ENCODE measurements around the gene ZBTB11. TPM values are rescaled to one million over a fixed set of nuclear protein-coding genes. Genes with fewer than 3 reads are reported as not detected.

ZBTB11 gene
- 37.6 TPM for total RNA-seq (2013)
- 10 to 100 TPM in 1 of 3 donors, 1 to 10 TPM in 2; 5.1 to 20.2 (median 6.8) TPM for polyA plus RNA-seq
- polyA minus RNA-seq: 31.4 and 38.3 TPM in 2 replicates
- total RNA-seq: 65.0 to 228 (median 133) reads per million in 11 experiments

DNA sequence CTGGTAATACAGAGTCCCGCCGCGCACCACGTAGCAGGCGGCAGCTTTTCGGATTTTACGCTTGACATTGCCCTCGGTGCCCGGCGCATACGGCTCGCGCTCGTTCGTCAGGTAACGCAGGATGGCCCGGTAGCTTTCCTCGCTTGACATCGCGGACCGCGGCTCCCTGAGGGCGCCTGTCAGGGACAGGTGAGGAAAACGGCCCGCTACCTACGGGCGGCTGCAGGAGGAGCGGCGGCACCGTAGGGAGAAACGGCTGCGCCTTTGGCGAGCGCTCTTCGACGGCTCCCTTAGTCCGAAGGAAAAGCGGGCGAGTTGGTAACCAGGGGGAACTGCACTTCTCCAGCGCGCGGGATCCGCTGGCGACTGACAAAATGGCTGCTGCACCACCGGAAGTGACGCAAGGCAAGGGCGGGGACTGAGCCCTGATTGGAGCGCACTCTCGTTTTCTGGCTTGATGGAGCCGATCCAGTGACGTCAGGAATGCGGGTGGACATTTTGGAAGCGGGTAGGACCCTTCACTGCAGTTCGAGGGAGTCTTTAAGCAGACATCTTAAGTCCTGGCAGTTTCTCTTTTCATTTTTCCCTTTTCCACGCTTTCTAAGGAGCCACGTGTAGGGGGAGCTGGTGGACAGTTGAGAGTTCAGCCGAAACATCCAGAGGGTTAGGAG is at the start of gene ZBTB11:
Gene ZBTB11 (minus strand): TSS at position 368 of the 671 bp plus-strand sequence. CDS start 218 bp downstream, at position 150.
- peak within 1 kb of the TSS; percentile 98 to 99 for H3K27ac ChIP-seq (ENCODE audit: low read depth in 1 of 2, low read length in 2 of 2)
- peak within 1 kb of the TSS; percentile 99 for H3K9ac ChIP-seq (ENCODE audit: insufficient read depth, low read length, poor library complexity, severe bottlenecking)
- Mint-ChIP-seq H3K27ac (peak within 1 kb of the TSS; percentile 94 to 99 (median 97)), H3K4me3 (peak within 1 kb of the TSS; percentile 90 to 93), H3K36me3 (peaks cover 24 to 37% of the 10 kb centered on the region in 2 donors), H3K9me3 (no peaks in the 10 kb centered on the region), H3K4me1 (peaks cover 36% of the 10 kb centered on the region), H3K27me3 (ENCODE audit: low read depth in 3 of 3) (peaks cover 0 to 2% (median 0%) of the 10 kb centered on the region in 3 donors)
- peak within 1 kb of the TSS; percentile 87 for H3K4me2 ChIP-seq (replicated peaks; ENCODE audit: extremely low read depth, low read length, poor library complexity, severe bottlenecking)
- peak within 1 kb of the TSS; percentile 94 for H2AFZ ChIP-seq (ENCODE audit: insufficient read depth, low read depth, low read length, poor library complexity, severe bottlenecking)
- intact Hi-C loops (cut with micrococcal nuclease): no loop called here
- H3K4me3 ChIP-seq (replicated peaks in 1 of 3; ENCODE audit: low read depth in 2 of 3, low read length in 3 of 3): peak within 1 kb of the TSS; percentile 91 to 99 (median 99)
- peak; percentile 39 for TF ChIP-seq CTCF (IDR thresholded peaks at IDR 0.05)
- H3K4me1 ChIP-seq (ENCODE audit: control insufficient read depth in 1 of 2, insufficient read depth in 2 of 2, low read length in 2 of 2): peaks cover 16 to 25% of the 10 kb centered on the region in 2 donors
- H3K36me3 ChIP-seq (replicated peaks in 1 of 2; ENCODE audit: control insufficient read depth in 1 of 2, insufficient read depth in 2 of 2, low read length in 2 of 2): peaks cover 23 to 31% of the 10 kb centered on the region in 2 donors
- no peaks in the 10 kb centered on the region for H3K27me3 ChIP-seq (ENCODE audit: control insufficient read depth in 2 of 2, insufficient read depth in 2 of 2, low read length in 2 of 2)
- DNase-seq: peak; percentile 100
- WGBS (ENCODE audit: insufficient coverage): 0% methylated on average over 53 of the region's 57 CpGs
- peaks cover 74% of the 10 kb centered on the region for H3K79me2 ChIP-seq (ENCODE audit: insufficient read depth, low read length)
- H3K9me3 ChIP-seq (replicated peaks in 1 of 2; ENCODE audit: control insufficient read depth in 1 of 2, insufficient read depth in 1 of 2, low read length in 2 of 2): no peaks in the 10 kb centered on the region
- H4K20me1 ChIP-seq (ENCODE audit: insufficient read depth, low read length): peaks cover 56% of the 10 kb centered on the region

DNA sequence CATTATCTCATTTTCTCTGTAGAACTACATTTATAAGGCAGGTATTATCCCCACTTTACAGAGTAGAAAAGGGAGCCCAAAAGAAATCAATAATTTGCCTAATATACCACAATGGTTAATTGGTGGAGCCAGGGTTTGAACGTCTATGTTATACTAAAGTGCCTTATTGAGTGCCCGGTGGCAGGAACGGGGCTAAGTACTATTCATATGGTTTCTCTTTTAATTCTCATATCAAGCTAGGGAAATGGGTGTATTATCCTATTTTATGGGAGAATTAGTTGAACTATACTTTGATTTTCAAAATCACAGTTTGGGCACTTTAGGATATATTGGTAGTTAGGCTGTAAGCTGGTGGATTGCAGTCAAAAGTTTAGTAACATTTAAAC is 49.0 kb upstream of the ZBTB11 start:
- intact Hi-C loops (cut with micrococcal nuclease): loop anchor here (2.0 to 5.0 kb wide), 2 partner anchors 39 to 51 kb away; partner anchors contain the start of genes NXPE3 (in 1 of the 2) and RPL24 (in 1 of the 2)
- peak overlapping the region; percentile 75 for H3K9ac ChIP-seq (ENCODE audit: insufficient read depth, low read length, poor library complexity, severe bottlenecking)

More for the DNA sequence above, 49.0 kb upstream of the ZBTB11 start:
- no peaks in the 10 kb centered on the region for H4K20me1 ChIP-seq (ENCODE audit: insufficient read depth, low read length)
- H3K9me3 ChIP-seq (replicated peaks in 1 of 2; ENCODE audit: control insufficient read depth in 1 of 2, insufficient read depth in 1 of 2, low read length in 2 of 2): no peaks in the 10 kb centered on the region
- Mint-ChIP-seq H3K27ac (peak overlapping the region in 5 of 7 donors; percentile 91 to 97 (median 95)), H3K4me1 (peaks cover 34% of the 10 kb centered on the region), H3K36me3 (peaks cover 10 to 32% of the 10 kb centered on the region in 2 donors), H3K27me3 (ENCODE audit: low read depth in 3 of 3) (peaks cover 0 to 2% (median 0%) of the 10 kb centered on the region in 3 donors), H3K4me3 (peak overlapping the region; percentile 98 to 99), H3K9me3 (peaks cover 0 to 4% (median 2%) of the 10 kb centered on the region in 7 donors)
- H3K4me2 ChIP-seq (replicated peaks; ENCODE audit: extremely low read depth, low read length, poor library complexity, severe bottlenecking): peak overlapping the region; percentile 97
- H3K27me3 ChIP-seq (ENCODE audit: control insufficient read depth in 2 of 2, insufficient read depth in 2 of 2, low read length in 2 of 2): no peaks in the 10 kb centered on the region
- no CpG with 5 or more reads among the region's 3 CpGs for WGBS (ENCODE audit: insufficient coverage)
- H3K27ac ChIP-seq (ENCODE audit: low read depth in 1 of 2, low read length in 2 of 2): peak overlapping the region in 1 of 2 donors; percentile 91
- DNase-seq: no peak
- peak overlapping the region; percentile 100 for H2AFZ ChIP-seq (ENCODE audit: insufficient read depth, low read depth, low read length, poor library complexity, severe bottlenecking)
- peaks cover 5 to 28% of the 10 kb centered on the region in 2 donors for H3K36me3 ChIP-seq (replicated peaks in 1 of 2; ENCODE audit: control insufficient read depth in 1 of 2, insufficient read depth in 2 of 2, low read length in 2 of 2)
- H3K4me3 ChIP-seq (replicated peaks in 1 of 3; ENCODE audit: low read depth in 2 of 3, low read length in 3 of 3): peak overlapping the region; percentile 63 to 99 (median 98)
- H3K4me1 ChIP-seq (ENCODE audit: control insufficient read depth in 1 of 2, insufficient read depth in 2 of 2, low read length in 2 of 2): peaks cover 36 to 37% of the 10 kb centered on the region in 2 donors
- H3K79me2 ChIP-seq (ENCODE audit: insufficient read depth, low read length): peaks cover 14% of the 10 kb centered on the region
- TF ChIP-seq CTCF (IDR thresholded peaks at IDR 0.05): no peak
